T-cell (primary cell): ENCODE data around the gene LIPN. TPM values are rescaled to one million over a fixed set of nuclear protein-coding genes. Genes with fewer than 3 reads are reported as not detected.

ENCODE experiments used
- ATAC-seq, 4 experiments: fragments of 200-7000 bp in 3 of 4; fragments of 150-1000 bp in 1 of 4; cut with Tn5 transposase; replicated peaks in 1 of 4; 1 replicate in 3 of 4; 2 replicates in 1 of 4; pipeline ENCODE4 v1.10.0; 2021; ENCODE audit warnings: moderate library complexity in 3 of 4, mild to moderate bottlenecking in 2 of 4, moderate number of reproducible peaks in 1 of 4
- CTCF ChIA-PET, 2 donors: fragments of 300-600 bp; sonication (Branson Sonifier 250); formaldehyde crosslinking; loops; one replicate each; lab custom pipeline; 2022; ENCODE audit warnings: antibody characterized with exemption in 2 of 2; lab: Charles Lee
- POLR2A ChIA-PET, 2 donors: fragments of 300-600 bp; sonication (Branson Sonifier 250); formaldehyde crosslinking; loops; one replicate each; lab custom pipeline; 2022; ENCODE audit warnings: antibody characterized with exemption in 2 of 2; lab: Charles Lee
- DNase-seq, 35 experiments: peaks; one replicate each; pipeline versions ENCODE4 v3.0.0 to v3.0.0-alpha.2; 2013 to 2023
- H3K27ac ChIP-seq: one replicate; pipeline ENCODE4 v1.5.1; 2013; ENCODE audit warnings: low read length
- H3K27me3 ChIP-seq, 2 experiments: replicated peaks in 1 of 2; 1 replicate in 1 of 2; 2 replicates in 1 of 2; pipeline versions ENCODE4 v1.6.1 to v1.7.0; 2013; ENCODE audit warnings: low read length in 1 of 2, mixed read lengths in 1 of 2; ENCODE audit not compliant: control insufficient read depth in 2 of 2, insufficient read depth in 2 of 2; ENCODE audit errors: extremely low read depth in 1 of 2
- H3K36me3 ChIP-seq, 2 donors: 1 replicate in 1 of 2; 2 replicates in 1 of 2; pipeline versions ENCODE4 v1.6.1 to v1.7.0; 2013; ENCODE audit warnings: low read length in 1 of 2; ENCODE audit not compliant: control insufficient read depth in 2 of 2, insufficient read depth in 1 of 2; ENCODE audit errors: extremely low read depth in 1 of 2
- H3K4me1 ChIP-seq, 2 experiments: 1 replicate in 1 of 2; 2 replicates in 1 of 2; pipeline versions ENCODE4 v1.6.1 to v1.7.0; 2013; ENCODE audit warnings: low read length in 2 of 2, mixed read lengths in 1 of 2; ENCODE audit not compliant: insufficient read depth in 2 of 2, control insufficient read depth in 1 of 2; ENCODE audit errors: extremely low read depth in 1 of 2
- H3K4me3 ChIP-seq, 2 donors: 1 replicate in 1 of 2; 2 replicates in 1 of 2; pipeline versions ENCODE4 v1.5.1 to v1.7.0; 2013; ENCODE audit warnings: mild to moderate bottlenecking in 2 of 2, low read length in 1 of 2, moderate library complexity in 1 of 2; ENCODE audit not compliant: control insufficient read depth in 1 of 2; ENCODE audit errors: extremely low read depth in 1 of 2
- H3K9me3 ChIP-seq: 2 replicates; pipeline ENCODE4 v1.7.0; 2013
- H3K27ac Mint-ChIP-seq, 2 donors: one replicate each; pipeline ENCODE4 v1.8.0; 2020 to 2021; ENCODE audit warnings: mild to moderate bottlenecking in 2 of 2, mixed read lengths in 2 of 2
- H3K27me3 Mint-ChIP-seq, 2 donors: one replicate each; pipeline ENCODE4 v1.8.0; 2021 to 2022; ENCODE audit warnings: mixed read lengths in 2 of 2
- H3K36me3 Mint-ChIP-seq: one replicate; pipeline ENCODE4 v1.8.0; 2021; ENCODE audit warnings: mixed read lengths
- H3K4me1 Mint-ChIP-seq, 3 donors: one replicate each; pipeline ENCODE4 v1.8.0; 2020 to 2022; ENCODE audit warnings: mixed read lengths in 3 of 3, mild to moderate bottlenecking in 1 of 3
- H3K4me3 Mint-ChIP-seq, 3 donors: one replicate each; pipeline ENCODE4 v1.8.0; 2020 to 2022; ENCODE audit warnings: mild to moderate bottlenecking in 3 of 3, mixed read lengths in 3 of 3, moderate library complexity in 3 of 3
- H3K9me3 Mint-ChIP-seq, 3 donors: one replicate each; pipeline ENCODE4 v1.8.0; 2020 to 2022; ENCODE audit warnings: mixed read lengths in 3 of 3
- WGBS: methylation state at CpG from one replicate; pipeline ENCODE4 v1.1.5; 2013; ENCODE audit warnings: missing lambda C conversion rate; ENCODE audit not compliant: insufficient coverage; 5-methylcytosine and 5-hydroxymethylcytosine counted together
- total RNA-seq, 35 experiments: library from RNA in 6 of 35; stranded (reverse) in 6 of 35; fragments of 120-200 nt in 1 of 35; gene quantifications; one replicate each; pipeline versions ENCODE4 v1.2.1 to v1.2.4 and lab custom pipeline; 2013 to 2026

The LIPN gene
- total RNA-seq, 5 donors from 2014 or later (not counting 1 experiment from before 2014, with no cell fraction given): not detected

DNA sequence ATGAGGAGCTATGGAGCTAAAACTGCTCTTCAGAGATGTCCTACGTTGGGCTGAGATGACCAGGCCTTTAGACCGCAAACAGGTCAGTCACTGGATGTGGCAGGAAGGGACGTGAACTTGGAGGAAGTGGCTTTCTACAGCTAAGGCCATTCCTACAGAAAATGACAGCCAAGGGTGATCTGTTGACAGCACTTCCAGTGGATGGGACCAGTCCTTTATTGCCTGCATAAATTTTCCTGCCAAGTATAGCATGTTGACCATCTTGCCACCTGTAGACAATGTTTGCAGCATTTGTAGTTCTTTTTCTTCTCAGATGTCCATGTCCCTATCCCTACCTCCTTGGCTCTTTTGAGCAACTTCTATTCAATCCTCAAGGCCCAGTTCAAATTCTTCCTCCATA lies 46.1 kb downstream of the LIPN start:
- CTCF ChIA-PET: no interaction called here
- Mint-ChIP-seq H3K27me3 (no peaks in the 10 kb centered on the region), H3K27ac (no peak overlapping the region), H3K36me3 (no peaks in the 10 kb centered on the region), H3K4me3 (no peak overlapping the region), H3K9me3 (no peaks in the 10 kb centered on the region), H3K4me1 (peaks cover 10 to 12% (median 12%) of the 10 kb centered on the region in 3 donors)
- Histone ChIP-seq H3K9me3 (no peaks in the 10 kb centered on the region), H3K36me3 (no peaks in the 10 kb centered on the region), H3K4me3 (no peak overlapping the region), H3K27ac (no peak overlapping the region), H3K27me3 (no peaks in the 10 kb centered on the region), H3K4me1 (peaks cover 2 to 3% of the 10 kb centered on the region in 2 experiments)
- ATAC-seq (no peak), DNase-seq (no peak)
- WGBS: 85% methylated on average over 3 of the region's 3 CpGs
- POLR2A ChIA-PET: no interaction called here

DNA sequence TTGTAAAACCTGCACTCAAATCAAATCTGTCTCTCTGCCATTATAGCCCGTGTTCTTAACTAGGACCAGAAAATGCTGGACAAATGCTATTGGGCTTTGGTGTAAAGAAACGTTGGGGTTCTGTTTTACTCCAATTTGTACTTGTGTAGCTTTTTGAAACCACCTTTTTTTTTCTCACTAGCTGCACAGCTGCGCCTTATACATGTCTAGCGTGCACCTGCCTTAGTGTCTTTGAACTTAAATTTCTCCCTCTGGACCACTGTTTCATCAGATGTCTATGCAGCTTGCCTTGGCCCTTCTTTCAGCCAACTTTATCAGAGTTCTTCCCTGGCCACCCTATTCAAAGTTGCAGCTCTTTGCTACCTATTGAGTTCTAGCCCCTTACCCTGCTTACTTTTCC lies 49.8 kb downstream of the LIPN start:
- Histone ChIP-seq H3K9me3 (no peaks in the 10 kb centered on the region), H3K4me1 (peaks cover 3 to 4% of the 10 kb centered on the region in 2 experiments), H3K27me3 (no peaks in the 10 kb centered on the region), H3K36me3 (no peaks in the 10 kb centered on the region), H3K27ac (no peak overlapping the region), H3K4me3 (no peak overlapping the region)
- WGBS: 82% methylated on average over 2 of the region's 4 CpGs
- H3K4me3 Mint-ChIP-seq: no peak overlapping the region
- H3K4me1 Mint-ChIP-seq: peaks cover 13 to 28% (median 19%) of the 10 kb centered on the region in 3 donors
- no peak for DNase-seq
- CTCF ChIA-PET: interaction anchor here (0.9 to 2.5 kb wide), 5 partner anchors 15 to 946 kb away, joined by 3 to 9 read pairs (median 3); partner anchors contain the start of genes KLLN (in 1 of the 2) and PTEN (in 1 of the 2)
- H3K27ac Mint-ChIP-seq: no peak overlapping the region
- no peaks in the 10 kb centered on the region for H3K27me3 Mint-ChIP-seq
- no peaks in the 10 kb centered on the region for H3K36me3 Mint-ChIP-seq
- POLR2A ChIA-PET: no interaction called here
- no peak for ATAC-seq
- H3K9me3 Mint-ChIP-seq: no peaks in the 10 kb centered on the region

DNA sequence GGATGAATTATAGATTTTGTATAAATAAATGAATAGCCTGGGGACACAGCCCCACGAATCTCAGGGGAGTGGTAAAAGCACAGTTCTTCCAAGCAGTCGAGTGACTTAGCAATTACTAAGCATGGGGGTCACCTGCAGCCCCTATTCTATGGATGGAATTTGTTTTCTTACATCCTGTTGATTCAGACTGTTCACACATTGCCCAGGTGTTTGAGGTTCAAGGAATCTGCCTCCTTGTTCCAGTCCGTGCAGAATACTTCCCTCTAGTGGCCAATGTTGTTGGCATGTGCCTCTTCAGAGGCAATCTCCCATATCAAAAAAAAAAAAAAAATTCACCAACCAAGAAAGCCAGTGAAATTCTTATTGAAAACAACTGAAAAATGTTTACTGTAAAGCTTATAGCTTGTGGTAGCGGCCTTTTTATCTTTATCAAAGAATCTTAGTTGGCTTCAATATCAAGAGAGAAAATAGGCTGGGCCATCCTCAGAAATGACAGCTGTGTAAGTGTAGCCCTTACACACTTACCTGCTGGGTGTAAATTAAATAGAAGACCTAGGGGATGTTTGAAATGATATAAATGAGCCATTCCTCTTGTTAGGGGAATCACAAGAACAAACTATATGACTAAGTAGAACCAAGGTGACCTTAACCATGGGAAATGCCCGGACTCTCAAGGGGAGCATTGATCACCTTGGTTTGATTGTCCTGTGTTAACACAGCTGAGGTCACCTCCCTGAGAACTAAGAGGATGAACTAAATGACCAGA lies 50.6 kb downstream of the LIPN start:
- Histone ChIP-seq H3K9me3 (no peaks in the 10 kb centered on the region), H3K4me1 (peaks cover 3 to 10% of the 10 kb centered on the region in 2 experiments), H3K27ac (no peak overlapping the region), H3K4me3 (no peak overlapping the region), H3K27me3 (no peaks in the 10 kb centered on the region), H3K36me3 (no peaks in the 10 kb centered on the region)
- DNase-seq (peak in 23 of 35 experiments; percentile 3 to 72 (median 20)), ATAC-seq (peak; percentile 60 to 80 (median 68))
- WGBS: 81% methylated on average over 3 of the region's 5 CpGs
- ChIA-PET POLR2A (no interaction called here), CTCF (interaction anchor here (0.6 to 2.5 kb wide), 22 partner anchors 11 to 1299 kb away, joined by 3 to 9 read pairs (median 4); no protein-coding TSS in a partner anchor)
- H3K4me1 Mint-ChIP-seq: peaks cover 19 to 35% (median 25%) of the 10 kb centered on the region in 3 donors
- no peak overlapping the region for H3K27ac Mint-ChIP-seq
- H3K4me3 Mint-ChIP-seq: no peak overlapping the region
- no peaks in the 10 kb centered on the region for H3K36me3 Mint-ChIP-seq
- no peaks in the 10 kb centered on the region for H3K27me3 Mint-ChIP-seq
- H3K9me3 Mint-ChIP-seq: no peaks in the 10 kb centered on the region

DNA sequence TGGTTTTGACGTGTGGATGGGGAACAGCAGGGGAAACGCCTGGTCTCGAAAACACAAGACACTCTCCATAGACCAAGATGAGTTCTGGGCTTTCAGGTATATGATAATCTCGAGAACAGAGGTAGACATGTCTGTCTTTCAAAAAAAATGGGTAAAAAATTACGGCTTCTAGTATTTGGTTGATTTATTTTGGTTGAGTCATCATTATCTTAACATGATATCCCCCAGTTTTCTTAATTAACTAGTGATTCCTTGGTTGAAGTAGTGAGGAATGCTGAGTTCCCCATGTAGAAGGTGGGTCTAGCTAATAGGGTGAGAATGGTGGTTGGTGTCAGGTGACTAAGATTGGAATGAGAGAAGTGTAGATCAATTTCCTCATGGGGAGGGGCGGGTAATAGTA lies 53.4 kb downstream of the LIPN start:
- H3K36me3 ChIP-seq: no peaks in the 10 kb centered on the region
- CTCF ChIA-PET: interaction anchor here in 1 of 2 donors (0.6 to 1.1 kb wide), 2 partner anchors 21 to 173 kb away, joined by 3 read pairs; no protein-coding TSS in a partner anchor
- peaks cover 3 to 21% of the 10 kb centered on the region in 2 experiments for H3K4me1 ChIP-seq
- no CpG with 5 or more reads among the region's 6 CpGs for WGBS
- no peak overlapping the region for H3K4me3 ChIP-seq
- H3K27me3 Mint-ChIP-seq: no peaks in the 10 kb centered on the region
- peaks cover 32 to 47% (median 38%) of the 10 kb centered on the region in 3 donors for H3K4me1 Mint-ChIP-seq
- POLR2A ChIA-PET: no interaction called here
- H3K27me3 ChIP-seq: no peaks in the 10 kb centered on the region
- no peaks in the 10 kb centered on the region for H3K36me3 Mint-ChIP-seq
- no peak overlapping the region for H3K27ac Mint-ChIP-seq
- no peak for DNase-seq
- no peaks in the 10 kb centered on the region for H3K9me3 ChIP-seq
- ATAC-seq: no peak
- no peak overlapping the region for H3K4me3 Mint-ChIP-seq
- no peak overlapping the region for H3K27ac ChIP-seq
- no peaks in the 10 kb centered on the region for H3K9me3 Mint-ChIP-seq

DNA sequence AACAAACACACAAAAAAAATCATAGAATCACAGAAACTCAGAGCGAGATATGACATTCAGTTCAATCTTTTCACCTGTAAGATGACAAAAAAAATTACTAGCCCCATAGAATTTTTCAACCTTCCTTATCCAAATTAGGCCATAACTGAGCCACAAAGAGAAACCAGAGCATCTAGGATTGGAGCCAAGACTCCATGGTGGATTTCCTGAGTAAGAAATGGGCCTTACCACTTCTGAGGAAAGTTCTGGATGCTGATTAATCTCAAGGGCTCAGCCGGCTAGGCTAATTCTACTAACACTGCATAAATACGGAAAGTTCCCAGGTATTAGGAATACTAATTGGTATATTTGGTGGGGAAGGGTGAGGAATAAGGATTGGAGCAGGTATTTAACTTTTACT lies 59.5 kb downstream of the LIPN start:
- H3K4me1 Mint-ChIP-seq: peaks cover 50 to 54% (median 54%) of the 10 kb centered on the region in 3 donors
- peak overlapping the region in 1 of 2 donors; percentile 2 for H3K27ac Mint-ChIP-seq
- ChIA-PET CTCF (interaction anchor here in 1 of 2 donors (1.1 kb wide), 1 partner anchor 17 kb away, joined by 4 read pairs; no protein-coding TSS in a partner anchor), POLR2A (interaction anchor here in 1 of 2 donors (0.5 kb wide), 1 partner anchor 534 kb away, joined by 3 read pairs; no protein-coding TSS in a partner anchor)
- H3K4me1 ChIP-seq: peaks cover 0 to 34% of the 10 kb centered on the region in 2 experiments
- ATAC-seq: no peak
- H3K4me3 ChIP-seq: no peak overlapping the region
- H3K9me3 ChIP-seq: no peaks in the 10 kb centered on the region
- H3K27me3 ChIP-seq: no peaks in the 10 kb centered on the region
- no peak overlapping the region for H3K27ac ChIP-seq
- H3K36me3 ChIP-seq: no peaks in the 10 kb centered on the region
- no peaks in the 10 kb centered on the region for H3K27me3 Mint-ChIP-seq
- H3K4me3 Mint-ChIP-seq: no peak overlapping the region
- DNase-seq: no peak
- H3K9me3 Mint-ChIP-seq: peaks cover 0 to 4% (median 0%) of the 10 kb centered on the region in 3 donors
- H3K36me3 Mint-ChIP-seq: no peaks in the 10 kb centered on the region
- WGBS: no CpG with 5 or more reads among the region's 3 CpGs

DNA sequence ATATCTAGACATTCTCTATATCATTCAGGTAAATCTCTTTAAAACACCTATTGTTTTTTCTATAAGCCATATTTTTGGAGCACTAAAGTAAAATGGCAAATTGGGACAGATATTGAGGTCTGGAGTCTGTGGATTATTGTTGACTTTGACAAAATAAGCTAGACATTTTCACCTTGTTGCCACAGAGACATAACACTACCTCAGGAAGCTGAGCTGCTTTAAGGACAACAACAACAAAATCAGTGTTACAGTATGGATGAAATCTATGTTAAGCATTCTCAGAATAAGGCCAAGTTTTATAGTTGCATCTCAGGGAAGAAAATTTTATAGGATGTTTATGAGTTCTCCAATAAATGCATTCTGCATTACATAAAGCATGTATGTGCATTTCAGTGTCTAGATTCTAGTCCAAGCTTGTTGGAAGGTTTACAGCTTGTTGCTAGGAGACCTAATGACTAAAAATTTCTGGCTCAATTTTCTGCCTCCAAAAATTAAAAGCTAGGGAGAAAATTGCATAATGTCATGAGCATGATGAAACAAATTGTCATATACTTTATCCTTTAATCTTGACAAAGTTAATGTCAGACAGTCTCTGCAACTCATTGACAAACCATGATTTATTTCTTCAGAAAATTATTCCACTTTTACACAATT lies 61.1 kb downstream of the LIPN start:
- H3K9me3 Mint-ChIP-seq: peaks cover 0 to 4% (median 0%) of the 10 kb centered on the region in 3 donors
- Histone ChIP-seq H3K36me3 (no peaks in the 10 kb centered on the region), H3K9me3 (no peaks in the 10 kb centered on the region), H3K27ac (no peak overlapping the region), H3K4me1 (peaks cover 10 to 34% of the 10 kb centered on the region in 2 experiments), H3K27me3 (no peaks in the 10 kb centered on the region), H3K4me3 (no peak overlapping the region)
- H3K27ac Mint-ChIP-seq: no peak overlapping the region
- ATAC-seq: no peak
- H3K4me3 Mint-ChIP-seq: no peak overlapping the region
- DNase-seq: no peak
- H3K36me3 Mint-ChIP-seq: no peaks in the 10 kb centered on the region
- H3K4me1 Mint-ChIP-seq: peaks cover 53 to 56% (median 54%) of the 10 kb centered on the region in 3 donors
- no peaks in the 10 kb centered on the region for H3K27me3 Mint-ChIP-seq
- POLR2A ChIA-PET: interaction anchor here in 1 of 2 donors (0.6 kb wide), 1 partner anchor 101 kb away, joined by 3 read pairs; no protein-coding TSS in a partner anchor
- CTCF ChIA-PET: interaction anchor here (0.6 to 2.6 kb wide), 9 partner anchors 10 to 432 kb away, joined by 3 to 20 read pairs (median 5); partner anchors contain the start of gene STAMBPL1 (in 1 of the 2)
